ENCODE measurements around the gene DGCR2.

DNA sequence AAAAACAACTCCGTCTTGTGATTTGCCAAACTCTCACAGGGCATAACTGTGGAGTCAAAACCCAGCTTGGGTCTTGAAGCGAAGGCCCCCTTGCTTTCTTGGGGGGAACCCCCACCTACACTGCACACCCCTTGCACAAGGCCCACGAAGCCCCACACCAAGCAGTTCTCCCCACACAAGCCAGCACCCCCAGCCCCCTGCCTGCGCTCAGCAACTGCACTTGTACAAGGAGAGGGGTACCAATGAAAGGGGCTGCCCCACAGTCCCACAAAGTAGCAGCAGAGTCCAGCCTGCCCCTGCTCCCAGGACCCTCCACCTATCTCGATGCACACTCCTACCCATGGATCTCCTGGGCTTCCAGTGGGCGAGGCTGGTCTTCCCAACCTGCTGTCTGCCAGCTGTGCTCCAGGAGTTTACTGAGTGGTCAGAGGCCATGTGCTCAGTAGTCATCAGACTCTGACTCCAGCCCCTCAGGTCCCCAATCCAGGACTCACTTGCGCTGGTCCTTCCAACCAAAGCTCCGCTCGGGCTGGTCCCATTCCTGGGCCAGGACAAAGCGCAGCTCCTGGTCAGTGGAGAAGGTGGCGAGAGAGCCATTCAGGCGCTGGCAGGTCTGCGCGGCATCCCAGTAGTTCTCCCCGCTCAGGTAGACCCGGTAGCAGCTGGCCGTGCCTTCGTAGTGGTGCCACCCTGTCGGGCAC lies 57.7 kb downstream of the DGCR2 start:
- TF ChIP-seq, protein P1, sequence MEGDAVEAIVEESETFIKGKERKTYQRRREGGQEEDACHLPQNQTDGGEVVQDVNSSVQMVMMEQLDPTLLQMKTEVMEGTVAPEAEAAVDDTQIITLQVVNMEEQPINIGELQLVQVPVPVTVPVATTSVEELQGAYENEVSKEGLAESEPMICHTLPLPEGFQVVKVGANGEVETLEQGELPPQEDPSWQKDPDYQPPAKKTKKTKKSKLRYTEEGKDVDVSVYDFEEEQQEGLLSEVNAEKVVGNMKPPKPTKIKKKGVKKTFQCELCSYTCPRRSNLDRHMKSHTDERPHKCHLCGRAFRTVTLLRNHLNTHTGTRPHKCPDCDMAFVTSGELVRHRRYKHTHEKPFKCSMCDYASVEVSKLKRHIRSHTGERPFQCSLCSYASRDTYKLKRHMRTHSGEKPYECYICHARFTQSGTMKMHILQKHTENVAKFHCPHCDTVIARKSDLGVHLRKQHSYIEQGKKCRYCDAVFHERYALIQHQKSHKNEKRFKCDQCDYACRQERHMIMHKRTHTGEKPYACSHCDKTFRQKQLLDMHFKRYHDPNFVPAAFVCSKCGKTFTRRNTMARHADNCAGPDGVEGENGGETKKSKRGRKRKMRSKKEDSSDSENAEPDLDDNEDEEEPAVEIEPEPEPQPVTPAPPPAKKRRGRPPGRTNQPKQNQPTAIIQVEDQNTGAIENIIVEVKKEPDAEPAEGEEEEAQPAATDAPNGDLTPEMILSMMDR (conservative IDR thresholded peaks at IDR 0.05; ENCODE audit: low read depth, low read length), result no peak
- no peak for TF ChIP-seq MXI1 (IDR thresholded peaks at IDR 0.05; ENCODE audit: borderline replicate concordance, low read depth, low read length)
- TF ChIP-seq POLR2A (IDR thresholded peaks at IDR 0.05; ENCODE audit: low read depth, low read length), result no peak
- TF ChIP-seq ELK1 (IDR thresholded peaks at IDR 0.05; ENCODE audit: borderline replicate concordance, low read depth, low read length), result no peak
- TF ChIP-seq CEBPB (IDR thresholded peaks at IDR 0.05; ENCODE audit: low read depth, low read length), result no peak
- TF ChIP-seq SMC3 (IDR thresholded peaks at IDR 0.05; ENCODE audit: low read depth, low read length), result no peak
- no peak for TF ChIP-seq NFE2L2 (IDR thresholded peaks at IDR 0.05; ENCODE audit: low read depth, low read length)
- no peak for TF ChIP-seq FOS (IDR thresholded peaks at IDR 0.05; ENCODE audit: low read depth, low read length)

Measured in IMR-90 (cell line).